ENCODE data around the gene MS4A6E. TPM values are rescaled to one million over a fixed set of nuclear protein-coding genes. Genes with fewer than 3 reads are reported as not detected.
"Not testable (repeated sequence)": the region's sequence is repeated elsewhere in the genome, so short reads cannot be mapped to it uniquely, and the experiment has no call there.

MS4A6E gene, protein sequence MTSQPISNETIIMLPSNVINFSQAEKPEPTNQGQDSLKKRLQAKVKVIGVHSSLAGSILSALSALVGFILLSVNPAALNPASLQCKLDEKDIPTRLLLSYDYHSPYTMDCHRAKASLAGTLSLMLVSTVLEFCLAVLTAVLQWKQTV
- total RNA-seq = not detected
- long read RNA-seq, donor 1 = 0 reads
- long read RNA-seq, donor 2, partial matches to known transcripts = 0 of 1 reads
- long read RNA-seq, donor 2, other reads (novel, unspliced or antisense) = 1 of 1 reads

DNA sequence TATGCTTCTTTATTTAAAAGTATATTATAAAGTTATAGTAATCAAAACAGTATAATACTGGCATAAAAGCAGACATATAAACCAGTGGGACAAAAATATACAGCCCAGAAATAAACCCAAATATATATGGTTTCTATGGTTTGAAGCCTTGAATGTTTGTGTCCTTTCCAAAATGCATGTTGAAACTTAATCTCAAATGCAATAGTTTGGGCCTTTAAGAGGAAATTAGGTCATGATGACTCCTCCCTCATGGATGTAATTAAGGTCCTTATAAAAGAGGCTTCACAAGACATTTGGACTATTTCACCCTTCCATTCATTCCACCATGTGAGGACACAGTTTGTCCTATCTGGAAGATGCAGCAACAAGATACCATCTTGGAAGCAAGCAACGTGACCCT, at the start of gene MS4A6E:
Gene MS4A6E (plus strand): TSS at position 301 of the 400 bp plus-strand sequence. CDS start 7,641 bp downstream, outside the sequence.
- intact Hi-C loops (cut with DNase I) = no loop called here
- no peak for DNase-seq (ENCODE audit: low spot score)

DNA sequence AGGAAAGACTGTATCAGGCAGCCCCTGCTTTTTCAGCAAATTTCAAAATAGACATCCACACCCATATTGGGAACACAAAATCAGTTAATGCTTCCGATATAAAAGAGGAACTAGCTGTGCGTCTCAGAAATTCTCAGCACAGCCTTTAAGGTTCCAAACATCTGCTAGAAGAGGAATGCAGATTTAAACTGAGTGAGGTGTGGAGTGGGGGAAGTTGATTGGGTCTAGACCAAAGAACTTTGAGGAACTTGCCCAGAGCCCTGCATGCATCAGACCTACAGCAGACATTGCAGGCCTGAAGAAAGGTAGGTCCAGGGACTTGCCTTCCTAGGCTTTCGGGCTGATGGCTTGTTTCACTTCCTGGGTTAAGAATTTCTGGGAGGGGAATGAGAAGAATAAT, 46.6 kb upstream of the MS4A6E start, which contains the start of gene MS4A4A:
Gene MS4A4A (plus strand): TSS at position 255 of the 400 bp plus-strand sequence. CDS start 10 bp downstream, at position 265.
- intact Hi-C loops (cut with DNase I) = no loop called here
- DNase-seq (ENCODE audit: low spot score) = no peak

DNA sequence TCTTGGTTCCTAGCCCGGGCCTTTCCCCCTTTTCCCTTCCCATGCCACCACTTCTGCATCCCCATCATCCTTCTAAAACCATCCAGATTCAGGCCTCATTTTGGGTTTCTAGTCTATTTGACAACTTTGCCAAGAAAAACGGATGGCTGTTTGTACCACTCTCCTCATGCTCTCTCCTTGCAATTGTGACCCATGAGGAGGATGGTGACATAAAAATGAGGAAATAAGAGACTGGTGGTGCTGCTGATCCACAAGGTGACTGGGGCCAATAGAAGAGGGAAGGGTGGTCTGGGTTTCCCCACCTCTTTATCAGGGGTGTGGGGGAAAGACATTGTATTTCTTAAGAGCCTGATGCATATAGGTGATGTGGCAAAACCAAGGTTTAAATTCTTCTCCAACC, 45.6 kb upstream of the MS4A6E start:
- no peak for DNase-seq (ENCODE audit: low spot score)
- intact Hi-C loops (cut with DNase I) = no loop called here

DNA sequence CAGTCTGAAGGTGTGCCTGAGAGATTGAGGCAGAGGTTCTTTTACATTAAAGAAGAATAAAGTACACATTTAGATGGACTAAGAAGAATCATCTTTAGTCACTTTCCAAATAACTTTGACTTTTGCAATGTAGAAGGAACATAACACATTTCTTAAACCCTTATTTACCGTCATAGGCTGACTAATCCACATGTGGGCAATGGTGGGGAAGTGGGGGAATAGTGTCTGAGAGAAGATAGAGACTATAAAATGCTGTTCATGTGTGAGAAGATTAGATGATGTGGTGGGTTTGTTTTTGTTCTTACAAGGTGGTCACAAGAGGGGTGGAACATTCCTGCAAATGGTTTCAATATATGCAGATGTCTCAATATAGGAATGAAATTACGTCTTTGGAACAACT, 44.8 kb upstream of the MS4A6E start:
- intact Hi-C loops (cut with DNase I) = no loop called here
- no peak for DNase-seq (ENCODE audit: low spot score)

DNA sequence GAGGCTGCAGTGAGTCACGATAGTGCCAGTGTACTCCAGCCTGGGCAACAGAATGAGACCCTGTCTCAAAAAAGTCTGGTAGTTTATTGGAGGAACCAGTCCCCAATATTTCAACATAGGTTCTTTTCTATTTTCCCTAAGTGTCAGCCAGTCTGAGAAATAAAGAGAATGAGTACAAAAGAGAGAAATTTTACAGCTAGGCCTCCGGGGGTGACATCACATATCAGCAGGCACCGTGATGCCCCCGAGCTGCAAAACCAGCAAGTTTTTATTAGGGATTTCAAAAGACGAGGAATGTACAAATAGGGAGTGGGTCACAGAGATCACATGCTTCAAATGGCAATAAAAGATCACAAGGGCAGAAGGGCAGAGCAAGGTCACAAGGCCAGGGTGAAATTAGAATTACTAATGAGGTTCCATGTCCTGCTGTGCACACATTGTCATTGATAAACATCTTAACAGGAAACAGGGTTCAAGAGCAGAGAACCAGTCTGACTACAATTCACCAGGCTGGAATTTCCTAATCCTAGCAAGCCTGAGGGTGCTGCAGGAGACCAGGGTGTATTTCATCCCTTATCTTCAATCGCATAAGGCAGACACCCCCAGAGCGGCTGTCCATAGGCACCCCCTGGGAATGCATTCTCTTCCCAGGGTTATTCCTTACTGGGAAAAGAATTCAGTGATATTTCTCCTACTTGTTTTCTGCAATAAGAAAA, 41.5 kb upstream of the MS4A6E start:
- intact Hi-C loops (cut with DNase I); DNase-seq (ENCODE audit: low spot score): not testable (repeated sequence)

DNA sequence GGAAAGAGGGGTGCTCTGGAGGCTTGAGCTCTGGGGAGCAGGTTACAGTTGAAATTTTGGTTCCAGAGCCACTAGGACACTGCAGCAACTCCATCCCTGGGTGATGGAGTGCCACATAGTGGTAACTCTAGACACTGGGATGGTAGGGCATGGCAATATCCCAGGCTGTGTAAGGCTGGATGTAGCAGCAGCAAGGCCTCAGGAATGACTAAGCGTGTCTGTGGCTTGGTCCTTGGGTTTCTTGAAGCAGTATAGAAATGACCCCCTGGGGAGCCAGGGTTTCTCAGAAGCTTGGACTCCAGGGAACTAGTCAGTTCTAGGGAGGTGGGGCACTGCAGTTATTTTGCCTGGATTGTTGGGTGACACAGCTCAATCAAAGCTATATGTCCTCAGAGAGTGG, 38.5 kb upstream of the MS4A6E start:
- intact Hi-C loops (cut with DNase I) = no loop called here
- DNase-seq (ENCODE audit: low spot score) = no peak

DNA sequence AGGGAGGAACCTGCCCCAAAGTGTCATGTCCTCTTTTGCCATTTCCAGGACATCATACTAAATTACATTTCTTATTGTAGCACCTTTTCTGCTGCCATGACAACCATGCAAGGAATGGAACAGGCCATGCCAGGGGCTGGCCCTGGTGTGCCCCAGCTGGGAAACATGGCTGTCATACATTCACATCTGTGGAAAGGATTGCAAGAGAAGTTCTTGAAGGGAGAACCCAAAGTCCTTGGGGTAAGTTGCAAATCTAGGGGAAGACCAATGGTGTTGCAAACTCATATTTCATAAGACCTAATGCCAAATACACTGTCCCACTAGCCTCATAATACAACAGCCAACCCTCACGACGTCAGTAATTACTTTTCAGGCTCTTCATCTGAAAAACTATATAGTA, 34.9 kb upstream of the MS4A6E start:
- DNase-seq (ENCODE audit: low spot score) = no peak
- intact Hi-C loops (cut with DNase I) = no loop called here

DNA sequence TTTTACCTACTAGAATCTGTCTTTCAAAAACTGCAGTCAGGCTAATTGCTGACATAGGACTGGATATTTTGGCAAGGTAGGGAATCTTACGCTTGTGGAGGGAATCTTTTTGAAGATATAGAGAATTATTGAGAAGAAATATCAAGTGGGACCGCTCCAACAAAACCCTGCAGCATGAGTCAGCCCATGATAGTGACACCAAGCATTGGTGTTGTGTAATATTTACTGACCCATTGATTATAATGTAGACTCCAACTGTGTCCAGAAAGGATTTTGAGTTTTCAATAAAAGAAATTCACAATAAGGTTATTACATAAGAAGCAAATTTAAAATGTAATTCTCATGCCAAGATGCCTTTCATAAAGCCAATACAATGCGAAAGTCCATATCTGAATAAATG, 25.9 kb upstream of the MS4A6E start:
- intact Hi-C loops (cut with DNase I) = no loop called here
- DNase-seq (ENCODE audit: low spot score) = no peak

DNA sequence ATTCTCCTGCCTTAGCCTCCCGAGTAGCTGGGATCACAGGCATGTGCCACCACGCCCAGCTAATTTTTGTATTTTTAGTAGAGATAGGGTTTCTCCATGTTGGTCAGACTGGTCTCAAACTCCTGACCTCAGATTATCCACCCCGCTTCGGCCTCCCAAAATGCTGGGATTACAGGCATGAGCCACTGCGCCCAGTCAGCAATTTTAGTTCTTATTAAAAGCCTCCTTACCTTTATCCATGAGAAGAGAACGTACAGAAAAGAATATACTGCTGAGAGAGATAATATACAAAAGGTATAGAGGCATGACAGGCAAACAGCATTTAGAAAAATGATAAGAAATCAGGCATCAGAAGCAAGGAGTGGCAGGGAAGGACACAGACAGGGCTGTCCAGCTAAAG, 25.2 kb upstream of the MS4A6E start:
- intact Hi-C loops (cut with DNase I); DNase-seq (ENCODE audit: low spot score): not testable (repeated sequence)

DNA sequence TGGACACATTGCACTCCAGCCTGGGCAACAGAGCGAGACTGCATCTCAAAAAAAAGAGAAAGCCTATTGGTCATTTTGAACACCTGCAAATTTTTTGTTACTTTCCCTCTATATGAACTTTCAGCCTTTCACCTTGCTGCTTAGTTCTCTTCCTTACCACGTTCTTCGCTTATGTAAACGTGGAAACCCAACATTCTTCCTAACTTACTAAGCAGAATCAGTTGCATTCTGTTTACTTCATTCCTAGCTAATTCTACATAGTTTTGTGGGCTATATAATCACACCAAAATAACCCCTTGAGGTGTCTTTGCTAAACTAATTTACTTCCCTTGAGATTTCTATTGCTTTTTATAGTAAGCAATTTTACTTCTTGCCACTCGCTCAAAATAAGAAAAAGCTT, 23.4 kb upstream of the MS4A6E start:
- DNase-seq (ENCODE audit: low spot score) = no peak
- intact Hi-C loops (cut with DNase I) = no loop called here

DNA sequence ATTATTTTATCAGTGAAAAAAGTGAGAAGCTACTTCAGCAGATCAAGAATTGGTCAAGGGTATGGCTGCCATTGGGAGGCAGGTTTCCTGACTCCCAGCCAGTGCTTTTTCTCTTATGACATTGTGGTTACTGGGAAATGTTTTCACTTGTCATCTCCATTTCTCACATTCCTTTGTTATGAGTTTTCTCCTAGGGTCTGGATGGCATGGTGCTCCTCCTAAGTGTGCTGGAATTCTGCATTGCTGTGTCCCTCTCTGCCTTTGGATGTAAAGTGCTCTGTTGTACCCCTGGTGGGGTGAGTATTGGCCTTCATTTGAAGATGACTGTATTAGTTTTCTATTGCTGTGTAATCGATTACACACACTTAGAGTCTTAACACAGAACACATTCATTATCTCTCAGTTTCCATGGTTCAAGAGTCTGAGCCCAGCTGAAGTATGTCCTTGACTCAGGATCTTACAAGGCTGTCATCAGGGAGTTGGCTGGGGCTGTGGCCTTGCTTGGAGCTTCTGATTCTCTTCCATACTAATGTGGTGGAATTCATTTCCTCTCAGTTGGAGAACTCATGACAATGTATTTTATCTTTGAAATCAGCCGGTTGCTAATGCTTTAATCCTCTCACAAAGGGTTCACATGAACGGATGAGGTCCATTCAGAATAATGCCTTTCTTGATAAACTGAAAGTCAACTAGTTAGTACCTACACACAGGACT, 21.0 kb upstream of the MS4A6E start:
- intact Hi-C loops (cut with DNase I) = no loop called here
- DNase-seq (ENCODE audit: low spot score) = no peak

DNA sequence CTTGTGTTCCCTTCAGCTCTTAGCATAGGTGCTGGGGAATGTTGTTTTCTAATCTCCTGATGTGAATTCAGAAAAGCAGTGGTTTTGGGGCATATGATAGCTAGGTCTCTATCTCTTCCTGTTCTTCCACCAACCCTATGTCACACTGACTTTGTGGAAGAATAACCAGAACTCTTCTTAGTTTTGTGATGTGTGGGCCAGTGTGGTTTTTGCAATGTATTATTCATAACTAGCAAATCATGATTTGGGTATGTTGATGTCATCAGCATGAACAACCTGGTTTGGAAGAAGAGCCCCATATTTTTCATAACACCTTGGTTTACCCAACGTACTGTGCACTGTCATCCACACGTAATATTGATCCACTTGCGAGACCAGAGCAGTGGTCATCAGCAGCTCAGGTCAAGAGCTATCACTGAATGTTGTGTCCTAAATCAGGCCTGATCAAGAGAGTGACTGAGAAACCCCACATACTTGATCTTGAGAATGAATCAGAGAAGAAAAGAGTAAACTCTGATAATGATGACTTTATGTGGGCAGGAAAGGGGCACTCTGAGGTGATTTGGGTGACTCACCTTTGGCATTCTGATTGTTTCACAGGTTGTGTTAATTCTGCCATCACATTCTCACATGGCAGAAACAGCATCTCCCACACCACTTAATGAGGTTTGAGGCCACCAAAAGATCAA, 19.4 kb upstream of the MS4A6E start:
- intact Hi-C loops (cut with DNase I) = no loop called here
- no peak for DNase-seq (ENCODE audit: low spot score)

DNA sequence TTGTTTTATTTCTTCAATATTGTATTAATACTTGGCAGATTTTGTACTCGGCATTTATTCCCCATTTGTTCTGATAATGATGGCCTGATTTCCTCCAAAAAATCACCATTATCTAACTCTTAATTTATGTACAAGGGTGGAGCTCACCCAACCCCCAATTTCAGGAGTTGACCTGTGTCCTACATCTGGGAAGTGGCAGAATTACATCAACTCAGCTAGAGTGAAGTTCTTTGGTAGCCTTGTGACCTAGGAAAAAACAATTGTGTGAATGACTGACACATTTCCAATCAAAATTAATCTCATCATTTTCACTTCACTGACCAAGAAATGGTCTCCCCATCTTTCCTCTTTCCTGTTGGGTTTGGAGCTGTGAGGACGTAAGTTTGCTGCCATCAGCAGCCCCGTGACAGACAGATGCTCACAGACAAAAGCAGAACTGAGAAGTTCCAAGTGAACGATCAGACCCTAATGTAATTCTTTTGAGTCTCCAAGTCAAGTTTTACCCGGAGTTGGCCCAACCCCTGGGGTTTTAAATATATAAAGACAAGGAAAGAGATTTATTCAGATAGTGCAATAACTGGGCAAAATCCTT, 16.6 kb upstream of the MS4A6E start:
- intact Hi-C loops (cut with DNase I) = no loop called here
- no peak for DNase-seq (ENCODE audit: low spot score)

DNA sequence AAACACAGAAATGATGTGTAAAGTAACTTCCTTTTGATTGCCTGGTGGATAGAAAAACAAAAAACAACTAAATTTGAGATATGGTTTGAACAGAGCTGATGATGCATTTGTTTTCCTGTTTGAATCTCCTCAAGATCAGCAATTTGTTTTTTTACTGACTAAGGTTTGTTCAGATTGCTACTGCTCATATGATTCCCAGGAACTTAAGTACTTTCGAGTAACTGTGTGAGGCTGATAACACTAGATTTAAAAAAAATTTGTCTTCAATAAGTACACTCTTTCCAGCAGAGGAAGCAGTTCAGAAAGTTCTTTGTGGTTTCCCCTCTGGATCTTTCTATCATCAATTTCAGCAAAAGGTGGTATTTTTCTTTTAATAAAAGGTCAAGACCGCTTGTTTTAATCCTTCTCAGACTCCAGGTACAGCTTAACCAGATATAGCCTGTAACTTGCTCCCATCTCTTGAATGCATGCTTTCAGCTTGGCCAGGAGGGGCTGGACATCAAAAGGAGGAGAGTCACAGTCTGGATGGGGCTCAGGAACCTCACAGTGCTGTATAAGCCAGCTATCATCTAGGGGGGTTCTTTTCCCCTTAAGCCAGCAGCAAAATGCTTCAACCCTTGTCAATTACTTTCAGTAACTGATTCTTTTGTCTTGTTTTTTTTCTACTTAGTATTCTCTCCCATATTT, 12.3 kb upstream of the MS4A6E start:
- DNase-seq (ENCODE audit: low spot score) = no peak
- intact Hi-C loops (cut with DNase I) = no loop called here

DNA sequence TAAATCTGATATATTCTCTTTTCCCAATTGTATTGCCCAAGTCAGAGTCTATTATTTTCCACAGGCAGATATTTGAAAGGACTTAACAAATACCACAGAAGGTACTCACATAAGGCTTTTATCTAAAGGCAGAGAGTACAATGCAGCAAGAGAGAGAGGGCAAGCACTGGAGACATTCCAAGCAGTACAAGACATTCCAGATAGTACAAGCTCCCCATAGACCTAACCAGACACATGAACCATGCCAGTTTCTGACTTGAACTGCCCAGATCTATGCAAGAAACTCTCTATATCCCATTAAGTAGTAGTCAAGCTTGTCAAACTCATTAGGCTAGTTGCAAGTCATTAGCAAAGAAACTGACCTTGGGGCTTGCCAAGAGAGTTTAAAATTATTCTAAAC, 11.2 kb upstream of the MS4A6E start:
- intact Hi-C loops (cut with DNase I) = no loop called here
- no peak for DNase-seq (ENCODE audit: low spot score)

DNA sequence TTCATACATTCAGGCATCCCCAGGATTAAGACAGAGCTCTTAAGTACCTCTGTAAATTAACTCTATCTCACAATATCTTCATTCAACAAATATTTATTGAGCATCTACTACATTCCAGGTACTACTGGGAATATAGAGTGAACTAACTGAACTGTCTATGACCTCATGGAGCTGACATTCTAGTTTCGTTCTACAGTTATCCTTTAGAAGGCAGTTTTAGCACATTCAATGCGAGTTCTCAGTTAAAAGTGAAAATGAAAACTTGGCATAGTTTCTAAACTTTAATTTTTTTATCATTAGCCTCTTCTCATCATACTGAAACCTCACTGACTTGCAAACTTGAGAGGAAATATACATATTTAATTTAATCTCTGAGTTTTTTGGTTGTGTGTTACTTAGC, 10.7 kb upstream of the MS4A6E start:
- no peak for DNase-seq (ENCODE audit: low spot score)
- intact Hi-C loops (cut with DNase I) = no loop called here

DNA sequence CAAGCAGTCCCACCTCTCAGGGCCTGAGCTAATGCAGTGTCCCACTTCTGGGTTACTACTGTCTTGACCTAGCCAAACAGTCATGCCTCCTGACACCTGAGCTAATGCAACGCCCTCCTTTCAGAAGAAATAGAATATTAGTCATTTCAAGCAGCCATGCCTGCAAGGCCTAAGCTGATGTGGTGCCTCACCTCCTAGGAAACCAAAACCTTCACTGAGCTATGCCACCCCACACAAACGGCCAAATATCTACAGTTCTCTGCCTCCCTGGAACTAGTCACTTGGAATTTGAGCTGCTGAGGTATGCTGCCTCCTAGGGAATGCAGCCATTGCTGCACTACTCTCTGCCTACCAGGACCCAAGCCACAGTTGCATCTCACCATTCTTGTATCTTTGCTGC, 8.3 kb upstream of the MS4A6E start:
- intact Hi-C loops (cut with DNase I) = no loop called here

DNA sequence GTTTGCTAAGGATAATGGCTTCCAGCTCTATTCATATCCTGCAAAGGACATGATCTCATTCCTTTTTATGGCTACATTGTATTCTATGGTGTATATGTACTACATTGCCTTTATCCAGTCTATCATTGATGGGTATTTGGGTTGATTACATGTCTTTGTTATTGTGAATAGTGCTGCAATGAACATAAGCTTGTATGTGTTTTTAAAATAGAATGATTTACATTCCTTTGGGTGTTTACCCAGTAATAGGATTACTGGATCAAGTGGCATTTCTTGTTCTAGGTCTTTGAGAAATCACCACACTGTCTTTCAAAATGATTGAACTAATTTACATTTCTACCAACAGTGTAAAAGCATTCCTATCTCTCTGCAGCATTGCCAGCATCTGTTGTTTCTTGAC, 6.0 kb upstream of the MS4A6E start:
- intact Hi-C loops (cut with DNase I) = no loop called here
- DNase-seq (ENCODE audit: low spot score) = no peak

More for the DNA sequence above, 8.3 kb upstream of the MS4A6E start:
- DNase-seq (ENCODE audit: low spot score) = no peak

DNA sequence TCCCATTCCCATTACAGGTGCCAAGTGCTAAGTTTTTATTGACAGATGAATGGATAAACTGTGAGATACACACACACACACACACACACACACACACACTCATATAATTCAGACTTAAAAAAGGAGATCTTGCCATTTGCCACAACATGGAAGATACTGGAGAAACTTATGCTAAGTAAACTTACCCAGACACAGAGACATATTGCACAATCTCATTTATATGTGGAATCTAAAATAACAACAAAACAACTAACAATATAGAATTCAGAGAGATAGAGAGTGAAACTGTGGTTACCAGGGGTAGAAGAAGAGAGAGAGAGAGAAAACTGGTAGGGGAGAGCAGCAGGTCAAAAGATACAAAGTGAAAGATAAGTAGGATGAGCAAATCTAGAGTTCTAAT, 1.4 kb downstream of the MS4A6E start:
- DNase-seq (ENCODE audit: low spot score) = no peak
- intact Hi-C loops (cut with DNase I) = no loop called here
